MM.1S (cell line): ENCODE measurements around the gene TERT.
"Not testable (repeated sequence)": the region's sequence is repeated elsewhere in the genome, so short reads cannot be mapped to it uniquely, and the experiment has no call there.

Experiments
- DNase-seq: peaks from one replicate; pipeline ENCODE4 v3.0.0-alpha.2; 2015
- H2AFZ ChIP-seq: fragments of 300-600 bp; sonication (generic); 2 replicates; pipeline ENCODE4 v1.6.0; 2016; ENCODE audit warnings: antibody characterized with exemption, low read length
- H3F3A ChIP-seq: fragments of 300-600 bp; sonication (generic); 2 replicates; pipeline ENCODE4 v1.6.1; 2016; ENCODE audit warnings: mild to moderate bottlenecking, antibody characterized with exemption, low read length, moderate library complexity, mixed read lengths; ENCODE audit not compliant: insufficient read depth
- H3K27ac ChIP-seq: fragments of 300-600 bp; sonication (generic); 2 replicates; pipeline ENCODE4 v1.5.1; 2016; ENCODE audit warnings: mild to moderate bottlenecking, low read length
- H3K27me3 ChIP-seq: fragments of 300-600 bp; sonication (generic); replicated peaks from 2 replicates; pipeline ENCODE4 v1.6.0; 2016; ENCODE audit warnings: low read length; ENCODE audit not compliant: insufficient read depth
- H3K36me3 ChIP-seq: fragments of 300-600 bp; sonication (generic); replicated peaks from 2 replicates; pipeline ENCODE4 v1.6.1; 2016; ENCODE audit warnings: mild to moderate bottlenecking, low read length, mixed read lengths; ENCODE audit not compliant: insufficient read depth
- H3K4me1 ChIP-seq: fragments of 300-600 bp; sonication (generic); 2 replicates; pipeline ENCODE4 v1.6.1; 2016; ENCODE audit warnings: low read length, mixed read lengths
- H3K4me2 ChIP-seq: fragments of 300-600 bp; sonication (generic); 2 replicates; pipeline ENCODE4 v1.6.0; 2016; ENCODE audit warnings: low read depth, low read length
- H3K4me3 ChIP-seq: fragments of 300-600 bp; sonication (generic); 2 replicates; pipeline ENCODE4 v1.5.1; 2016; ENCODE audit warnings: low read length, mixed read lengths
- H3K79me2 ChIP-seq: fragments of 300-600 bp; sonication (generic); 2 replicates; pipeline ENCODE4 v1.6.1; 2016; ENCODE audit warnings: mixed run types, low read length, mixed read lengths
- H3K9ac ChIP-seq: fragments of 300-600 bp; sonication (generic); 2 replicates; pipeline ENCODE4 v1.6.1; 2016; ENCODE audit warnings: low read length, mixed read lengths
- H3K9me2 ChIP-seq: fragments of 300-600 bp; sonication (generic); replicated peaks from 2 replicates; pipeline ENCODE4 v1.6.1; 2016; ENCODE audit warnings: mild to moderate bottlenecking, low read length, mixed read lengths; ENCODE audit not compliant: insufficient read depth
- H3K9me3 ChIP-seq: fragments of 300-600 bp; sonication (generic); replicated peaks from 2 replicates; pipeline ENCODE4 v1.6.1; 2016; ENCODE audit warnings: mild to moderate bottlenecking, low read length, mixed read lengths; ENCODE audit not compliant: insufficient read depth
- H4K20me1 ChIP-seq: fragments of 300-600 bp; sonication (generic); 2 replicates; pipeline ENCODE4 v1.6.1; 2016; ENCODE audit warnings: mild to moderate bottlenecking, low read length, moderate library complexity, mixed read lengths; ENCODE audit not compliant: insufficient read depth
- CTCF ChIP-seq: fragments of 300-600 bp; sonication (generic); IDR thresholded peaks from 2 replicates; pipeline ENCODE4 v1.5.1; 2016; ENCODE audit warnings: antibody characterized with exemption, low read length, mixed read lengths
- EZH2 ChIP-seq: fragments of 300-600 bp; sonication (generic); optimal IDR thresholded peaks from 2 replicates; pipeline ENCODE3; 2017; ENCODE audit warnings: low read depth, mild to moderate bottlenecking, antibody characterized with exemption, low read length, mixed read lengths
- EZH2phosphoT487 ChIP-seq: fragments of 300-600 bp; sonication (generic); IDR thresholded peaks from 2 replicates; pipeline ENCODE4 v1.6.1; 2018; ENCODE audit warnings: antibody characterized with exemption, low read length

TERT gene

GRCh38 chr5:1329111-1329579 lies 34.3 kb upstream of the TERT start:
- H3K79me2 ChIP-seq, result peaks cover 97% of the 10 kb centered on the region
- H3K4me2 ChIP-seq, result no peak overlapping the region
- H3K9ac ChIP-seq, result no peak overlapping the region
- no peak overlapping the region for H3K4me3 ChIP-seq
- peaks cover 36% of the 10 kb centered on the region for H3K4me1 ChIP-seq
- H3K9me2 ChIP-seq, result no peaks in the 10 kb centered on the region
- no peak overlapping the region for H2AFZ ChIP-seq
- H4K20me1 ChIP-seq, result peaks cover 25% of the 10 kb centered on the region
- peaks cover 56% of the 10 kb centered on the region for H3K36me3 ChIP-seq
- no peaks in the 10 kb centered on the region for H3K27me3 ChIP-seq
- no peaks in the 10 kb centered on the region for H3K9me3 ChIP-seq
- H3K27ac ChIP-seq, result peak overlapping the region; percentile 32; the same call in 1 of the 2 replicates
- peaks cover 57% of the 10 kb centered on the region for H3F3A ChIP-seq
- TF ChIP-seq EZH2 (no peak), EZH2phosphoT487 (no peak), CTCF (no peak)
- DNase-seq, result no peak

- H3K9me2 ChIP-seq, H3K4me3 ChIP-seq, H3K27me3 ChIP-seq, H3K4me2 ChIP-seq, H3K9ac ChIP-seq, DNase-seq, H3K9me3 ChIP-seq, H2AFZ ChIP-seq: not testable (repeated sequence)
- Histone ChIP-seq H3K36me3 (peaks cover 57% of the 10 kb centered on the region), H4K20me1 (peaks cover 23% of the 10 kb centered on the region), H3K27ac (peak overlapping the region; percentile 32; the same call in 1 of the 2 replicates), H3K79me2 (peaks cover 97% of the 10 kb centered on the region), H3K4me1 (peaks cover 43% of the 10 kb centered on the region), H3F3A (peaks cover 64% of the 10 kb centered on the region)
Observed at GRCh38 chr5:1328237-1329110, 33.6 kb upstream of the TERT start.

- Histone ChIP-seq H3K79me2 (peaks cover 97% of the 10 kb centered on the region), H3K4me1 (peaks cover 47% of the 10 kb centered on the region), H3K36me3 (peaks cover 59% of the 10 kb centered on the region), H3F3A (peaks cover 66% of the 10 kb centered on the region), H3K27ac (peak overlapping the region; percentile 25; the same call in 1 of the 2 replicates), H4K20me1 (peaks cover 16% of the 10 kb centered on the region)
- not testable (repeated sequence) for H3K9me2 ChIP-seq, H3K27me3 ChIP-seq, H3K9me3 ChIP-seq, H3K4me2 ChIP-seq, H3K4me3 ChIP-seq, H3K9ac ChIP-seq, H2AFZ ChIP-seq, DNase-seq
Observed at GRCh38 chr5:1326901-1327756, 32.3 kb upstream of the TERT start.

GRCh38 chr5:1326532-1326875 lies 31.6 kb upstream of the TERT start:
- H3K36me3 ChIP-seq, result peaks cover 57% of the 10 kb centered on the region
- H3F3A ChIP-seq, result peaks cover 66% of the 10 kb centered on the region
- not testable (repeated sequence) for H3K9me2 ChIP-seq, H3K9me3 ChIP-seq, H3K27ac ChIP-seq, H3K9ac ChIP-seq, H3K27me3 ChIP-seq, DNase-seq, H3K4me2 ChIP-seq, H3K4me3 ChIP-seq, H2AFZ ChIP-seq
- H4K20me1 ChIP-seq, result peaks cover 15% of the 10 kb centered on the region
- H3K79me2 ChIP-seq, result peaks cover 97% of the 10 kb centered on the region
- peaks cover 48% of the 10 kb centered on the region for H3K4me1 ChIP-seq
